Ascending aorta (tissue), 2 donors: ENCODE measurements around the gene PCYOX1L. TPM values are rescaled to one million over a fixed set of nuclear protein-coding genes. Genes with fewer than 3 reads are reported as not detected.
"Not testable (repeated sequence)": the region's sequence is repeated elsewhere in the genome, so short reads cannot be mapped to it uniquely, and the experiment has no call there.

Experiments
- DNase-seq, 2 donors: peaks; one replicate each; pipeline ENCODE4 v3.0.0-alpha.2; 2019; ENCODE audit warnings: low spot score in 2 of 2
- H3K27ac ChIP-seq, 2 donors: fragments of 200-600 bp; sonication (generic); one replicate each; pipeline ENCODE4 v1.5.1; 2016 to 2017; ENCODE audit warnings: mild to moderate bottlenecking in 1 of 2
- H3K27me3 ChIP-seq: fragments of 200-600 bp; sonication (generic); one replicate; pipeline ENCODE4 v1.5.1; 2017
- H3K36me3 ChIP-seq, 2 donors: fragments of 200-600 bp; sonication (generic); one replicate each; pipeline ENCODE4 v1.5.1; 2016
- H3K4me1 ChIP-seq, 2 donors: fragments of 200-600 bp; sonication (generic); one replicate each; pipeline ENCODE4 v1.5.1; 2016 to 2017; ENCODE audit warnings: mild to moderate bottlenecking in 1 of 2
- H3K4me3 ChIP-seq, 2 donors: fragments of 200-600 bp; sonication (generic); one replicate each; pipeline ENCODE4 v1.5.1; 2016 to 2017; ENCODE audit warnings: mild to moderate bottlenecking in 1 of 2
- H3K9me3 ChIP-seq, 2 donors: fragments of 200-600 bp; sonication (generic); one replicate each; pipeline ENCODE4 v1.5.1; 2016
- CTCF ChIP-seq, 3 experiments: fragments of 200-600 bp in 2 of 3; fragments of 450-650 bp in 1 of 3; sonication (generic) in 2 of 3; IDR thresholded peaks; one replicate each; pipeline ENCODE4 v1.5.1; 2016 to 2019; ENCODE audit warnings: antibody characterized with exemption in 3 of 3, mild to moderate bottlenecking in 1 of 3, moderate library complexity in 1 of 3
- intact Hi-C: fragments of 100-400 bp; cut with DNase I; formaldehyde crosslinking; loops from one replicate; pipeline ENCODE4 v1.15.1; 2023
- total RNA-seq: library from RNA; depleted of rRNA; stranded (reverse); fragments of >200 nt; gene quantifications from one replicate; pipeline ENCODE4 v1.1.0, GENCODE V29; 2016

The PCYOX1L gene
- total RNA-seq, 1 donor from 2014 or later, result 1.5 TPM

GRCh38 chr5:149391524-149391923, 33.7 kb downstream of the PCYOX1L start:
- Histone ChIP-seq H3K27ac (no peak overlapping the region), H3K4me1 (peaks cover 8 to 32% of the 10 kb centered on the region in 2 donors), H3K27me3 (no peaks in the 10 kb centered on the region), H3K36me3 (no peaks in the 10 kb centered on the region), H3K4me3 (no peak overlapping the region), H3K9me3 (no peaks in the 10 kb centered on the region)
- intact Hi-C loops, result no loop called here
- no peak for DNase-seq
- TF ChIP-seq CTCF (IDR thresholded peaks at IDR 0.05), result no peak

GRCh38 chr5:149392718-149393117, 34.9 kb downstream of the PCYOX1L start:
- no peak for DNase-seq

GRCh38 chr5:149394996-149395395, 37.1 kb downstream of the PCYOX1L start:
- H3K9me3 ChIP-seq, H3K27ac ChIP-seq, H3K4me1 ChIP-seq, H3K4me3 ChIP-seq, intact Hi-C loops, DNase-seq, H3K36me3 ChIP-seq, H3K27me3 ChIP-seq: not testable (repeated sequence)

More at GRCh38 chr5:149392718-149393117, 34.9 kb downstream of the PCYOX1L start:
- Histone ChIP-seq H3K4me1 (peaks cover 3 to 20% of the 10 kb centered on the region in 2 donors), H3K27ac (no peak overlapping the region), H3K9me3 (no peaks in the 10 kb centered on the region), H3K4me3 (no peak overlapping the region), H3K27me3 (no peaks in the 10 kb centered on the region), H3K36me3 (no peaks in the 10 kb centered on the region)
- intact Hi-C loops, result no loop called here
- TF ChIP-seq CTCF (IDR thresholded peaks at IDR 0.05), result no peak

- Histone ChIP-seq H3K36me3 (no peaks in the 10 kb centered on the region), H3K4me1 (no peaks in the 10 kb centered on the region), H3K27ac (no peak overlapping the region), H3K27me3 (no peaks in the 10 kb centered on the region), H3K9me3 (no peaks in the 10 kb centered on the region), H3K4me3 (no peak overlapping the region)
- intact Hi-C loops, result no loop called here
- no peak for TF ChIP-seq CTCF (IDR thresholded peaks at IDR 0.05)
- no peak for DNase-seq
Measured at GRCh38 chr5:149397530-149397929, 39.7 kb downstream of the PCYOX1L start.

GRCh38 chr5:149398747-149399266, 41.0 kb downstream of the PCYOX1L start:
- H3K27me3 ChIP-seq, H3K27ac ChIP-seq, H3K9me3 ChIP-seq, DNase-seq, H3K36me3 ChIP-seq, H3K4me3 ChIP-seq, H3K4me1 ChIP-seq, intact Hi-C loops: not testable (repeated sequence)

- no peak overlapping the region for H3K4me3 ChIP-seq
- H3K4me1 ChIP-seq, result peaks cover 4 to 13% of the 10 kb centered on the region in 2 donors
- no peak overlapping the region for H3K27ac ChIP-seq
- DNase-seq, result no peak
- H3K9me3 ChIP-seq, result no peaks in the 10 kb centered on the region
- TF ChIP-seq CTCF (IDR thresholded peaks at IDR 0.05), result no peak
- H3K27me3 ChIP-seq, result no peaks in the 10 kb centered on the region
- H3K36me3 ChIP-seq, result no peaks in the 10 kb centered on the region
- intact Hi-C loops, result no loop called here
Measured at GRCh38 chr5:149399775-149400174, 41.9 kb downstream of the PCYOX1L start.

- H3K36me3 ChIP-seq, result no peaks in the 10 kb centered on the region
- H3K4me1 ChIP-seq, result peaks cover 10 to 18% of the 10 kb centered on the region in 2 donors
- no peak for DNase-seq
- H3K9me3 ChIP-seq, result no peaks in the 10 kb centered on the region
- no peak for TF ChIP-seq CTCF (IDR thresholded peaks at IDR 0.05)
- intact Hi-C loops, result no loop called here
- H3K27me3 ChIP-seq, result no peaks in the 10 kb centered on the region
- no peak overlapping the region for H3K4me3 ChIP-seq
- H3K27ac ChIP-seq, result no peak overlapping the region
Measured at GRCh38 chr5:149400304-149400703, 42.5 kb downstream of the PCYOX1L start.
